Measurements from ENCODE around the gene KLHL24.

Gene KLHL24

DNA sequence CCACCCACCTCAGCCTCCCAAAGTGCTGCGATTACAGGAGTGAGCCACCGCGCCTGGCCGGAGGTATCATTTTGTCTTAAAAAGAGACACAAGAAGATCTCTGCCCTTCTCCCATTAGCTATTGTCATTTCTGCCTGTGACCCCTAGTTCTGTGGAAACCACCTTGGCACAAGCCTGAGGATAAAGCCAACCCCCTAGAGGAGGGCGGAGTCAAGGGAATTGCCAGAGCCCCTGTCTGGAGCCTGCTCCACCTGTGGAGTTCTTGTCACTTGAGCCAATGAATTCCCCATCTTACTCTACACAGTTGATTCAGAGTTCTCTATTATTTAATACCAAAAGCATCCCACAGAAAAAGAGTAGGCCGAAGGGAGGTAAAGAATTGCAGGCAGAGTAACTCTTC is 45.0 kb upstream of the KLHL24 start:
- Histone ChIP-seq H3K27ac (ENCODE audit: low read depth, low read length, poor library complexity, severe bottlenecking) (peak overlapping the region; percentile 93), H3K9me3 (ENCODE audit: low read length) (no peaks in the 10 kb centered on the region), H3K9me2 (ENCODE audit: low read depth, low read length) (no peaks in the 10 kb centered on the region), H3F3A (ENCODE audit: insufficient read depth, low read length) (peaks cover 5% of the 10 kb centered on the region; the same call in 1 of the 2 replicates), H3K4me3 (ENCODE audit: low read depth, low read length, poor library complexity, severe bottlenecking) (no peak overlapping the region), H3K4me2 (ENCODE audit: low read length) (no peak overlapping the region), H3K9ac (ENCODE audit: low read length) (no peak overlapping the region), H4K20me1 (ENCODE audit: insufficient read depth, low read length) (no peaks in the 10 kb centered on the region), H3K79me2 (ENCODE audit: insufficient read depth, low read length) (no peaks in the 10 kb centered on the region), H3K36me3 (ENCODE audit: insufficient read depth, low read length) (no peaks in the 10 kb centered on the region), H3K27me3 (ENCODE audit: insufficient read depth, low read length) (no peaks in the 10 kb centered on the region), H3K4me1 (ENCODE audit: insufficient read depth, low read length, severe bottlenecking) (peaks cover 55% of the 10 kb centered on the region), H2AFZ (ENCODE audit: low read length) (no peak overlapping the region)
- TF ChIP-seq CTCF (IDR thresholded peaks at IDR 0.05; ENCODE audit: low read length) (no peak), EZH2 (IDR thresholded peaks at IDR 0.05; ENCODE audit: borderline replicate concordance, low read length) (no peak)

GRCh38 chr3:183591881-183592521 is 43.4 kb upstream of the KLHL24 start:
- Histone ChIP-seq H3K79me2 (ENCODE audit: insufficient read depth, low read length) (no peaks in the 10 kb centered on the region), H2AFZ (ENCODE audit: low read length) (peak overlapping the region; percentile 67), H3K9me2 (ENCODE audit: low read depth, low read length) (no peaks in the 10 kb centered on the region), H3K9ac (ENCODE audit: low read length) (peak overlapping the region; percentile 46), H3K4me2 (ENCODE audit: low read length) (peak overlapping the region; percentile 62), H3K27ac (ENCODE audit: low read depth, low read length, poor library complexity, severe bottlenecking) (peak overlapping the region; percentile 93), H3K9me3 (ENCODE audit: low read length) (no peaks in the 10 kb centered on the region), H4K20me1 (ENCODE audit: insufficient read depth, low read length) (no peaks in the 10 kb centered on the region), H3K36me3 (ENCODE audit: insufficient read depth, low read length) (no peaks in the 10 kb centered on the region), H3F3A (ENCODE audit: insufficient read depth, low read length) (peaks cover 5% of the 10 kb centered on the region; the same call in 1 of the 2 replicates), H3K4me3 (ENCODE audit: low read depth, low read length, poor library complexity, severe bottlenecking) (peak overlapping the region; percentile 37), H3K4me1 (ENCODE audit: insufficient read depth, low read length, severe bottlenecking) (peaks cover 42% of the 10 kb centered on the region), H3K27me3 (ENCODE audit: insufficient read depth, low read length) (no peaks in the 10 kb centered on the region)
- TF ChIP-seq EZH2 (IDR thresholded peaks at IDR 0.05; ENCODE audit: borderline replicate concordance, low read length) (no peak), CTCF (IDR thresholded peaks at IDR 0.05; ENCODE audit: low read length) (peak; percentile 94)

DNA sequence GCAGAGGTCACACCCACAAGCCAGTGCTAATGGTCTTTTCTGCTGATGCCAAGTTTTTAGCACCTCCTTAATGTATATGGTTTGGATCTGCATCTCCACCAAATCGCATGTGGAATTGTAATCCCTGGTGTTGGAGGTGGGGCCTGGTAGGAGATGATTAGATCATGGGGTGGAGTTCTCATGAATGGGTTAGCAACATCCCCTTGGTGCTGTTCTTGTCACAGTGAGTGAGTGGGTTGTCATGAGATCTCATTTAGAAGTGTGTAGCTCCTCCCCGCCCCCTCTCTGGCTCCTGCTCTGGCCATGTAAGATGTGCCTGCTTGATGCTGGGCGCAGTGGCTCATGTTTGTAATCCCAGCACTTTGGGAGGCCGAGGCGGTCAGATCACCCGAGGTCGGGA is 42.6 kb upstream of the KLHL24 start:
- H3K79me2 ChIP-seq (ENCODE audit: insufficient read depth, low read length): no peaks in the 10 kb centered on the region
- peaks cover 34% of the 10 kb centered on the region for H3K4me1 ChIP-seq (ENCODE audit: insufficient read depth, low read length, severe bottlenecking)
- H3F3A ChIP-seq (ENCODE audit: insufficient read depth, low read length): peaks cover 5% of the 10 kb centered on the region; the same call in 1 of the 2 replicates
- H3K27ac ChIP-seq (ENCODE audit: low read depth, low read length, poor library complexity, severe bottlenecking): peak overlapping the region; percentile 93
- peak overlapping the region; percentile 62 for H3K4me2 ChIP-seq (ENCODE audit: low read length)
- H3K27me3 ChIP-seq (ENCODE audit: insufficient read depth, low read length): no peaks in the 10 kb centered on the region
- TF ChIP-seq CTCF (IDR thresholded peaks at IDR 0.05; ENCODE audit: low read length): no peak
- TF ChIP-seq EZH2 (IDR thresholded peaks at IDR 0.05; ENCODE audit: borderline replicate concordance, low read length): no peak
- no peaks in the 10 kb centered on the region for H4K20me1 ChIP-seq (ENCODE audit: insufficient read depth, low read length)
- no peaks in the 10 kb centered on the region for H3K36me3 ChIP-seq (ENCODE audit: insufficient read depth, low read length)
- peak overlapping the region; percentile 37 for H3K4me3 ChIP-seq (ENCODE audit: low read depth, low read length, poor library complexity, severe bottlenecking)
- H3K9ac ChIP-seq (ENCODE audit: low read length): peak overlapping the region; percentile 46
- H2AFZ ChIP-seq (ENCODE audit: low read length): peak overlapping the region; percentile 67
- peaks cover 5% of the 10 kb centered on the region for H3K9me3 ChIP-seq (ENCODE audit: low read length)
- H3K9me2 ChIP-seq (ENCODE audit: low read depth, low read length): no peaks in the 10 kb centered on the region
